HEK293 (cell line): Measurements from ENCODE around the gene OLIG1.

Experiments used
- CTCF ChIA-PET: fragments of 350-600 bp; formaldehyde crosslinking; extraction: SDS; loops from one replicate; lab custom pipeline; 2021; ENCODE audit warnings: antibody characterized with exemption; lab: Yijun Ruan, JAX
- POLR2A ChIA-PET: fragments of 300-600 bp; formaldehyde crosslinking; extraction: SDS; loops from one replicate; lab custom pipeline; 2020; ENCODE audit warnings: antibody characterized with exemption, inconsistent platforms; lab: Yijun Ruan, JAX
- H3K27ac ChIP-seq: fragments of 200-500 bp; sonication (Bioruptor generic); 2 replicates; pipeline ENCODE4 v1.5.1; 2014; ENCODE audit warnings: low read depth, low read length, control low read depth, inconsistent platforms; ENCODE audit errors: extremely low read depth
- H3K36me3 ChIP-seq, 2 experiments: fragments of 200-500 bp in 1 of 2; sonication (Bioruptor generic) in 1 of 2; 1 replicate in 1 of 2; 2 replicates in 1 of 2; pipeline ENCODE4 v1.5.1; 2014 to 2017; ENCODE audit warnings: inconsistent platforms in 2 of 2, low read length in 2 of 2; ENCODE audit not compliant: control insufficient read depth in 2 of 2, insufficient read depth in 1 of 2
- H3K4me1 ChIP-seq: fragments of 200-500 bp; sonication (Bioruptor generic); 2 replicates; pipeline ENCODE4 v1.5.1; 2014; ENCODE audit warnings: mild to moderate bottlenecking, low read length, inconsistent platforms; ENCODE audit not compliant: control insufficient read depth, insufficient read depth
- H3K4me3 ChIP-seq: 2 replicates; pipeline ENCODE4 v1.5.1; 2011; ENCODE audit warnings: low read depth, mild to moderate bottlenecking, control low read depth, low read length, moderate library complexity
- H3K9me3 ChIP-seq: fragments of 200-500 bp; sonication (Bioruptor generic); 2 replicates; pipeline ENCODE4 v1.5.1; 2014; ENCODE audit warnings: low read depth, low read length, inconsistent platforms; ENCODE audit not compliant: control insufficient read depth, insufficient read depth
- GLI4 ChIP-seq: fragments of 450-650 bp; formaldehyde crosslinking; IDR thresholded peaks from 2 replicates; pipeline ENCODE4 v1.5.1; 2016; ENCODE audit warnings: missing biosample characterization, missing genetic modification characterization
- KLF16 ChIP-seq: fragments of 450-650 bp; formaldehyde crosslinking; IDR thresholded peaks from 2 replicates; pipeline ENCODE4 v1.5.1; 2017; ENCODE audit warnings: missing biosample characterization, missing genetic modification characterization
- MYNN ChIP-seq: fragments of 450-650 bp; formaldehyde crosslinking; IDR thresholded peaks from 2 replicates; pipeline ENCODE4 v1.5.1; 2016; ENCODE audit warnings: missing biosample characterization, missing genetic modification characterization, borderline replicate concordance
- ZBTB48 ChIP-seq: fragments of 450-650 bp; formaldehyde crosslinking; IDR thresholded peaks from 2 replicates; pipeline ENCODE4 v1.5.1; 2016; ENCODE audit warnings: missing biosample characterization, missing genetic modification characterization
- ZNF658 ChIP-seq: fragments of 450-650 bp; formaldehyde crosslinking; IDR thresholded peaks from 2 replicates; pipeline ENCODE4; 2016; ENCODE audit warnings: missing biosample characterization, missing genetic modification characterization
- ZSCAN30 ChIP-seq: fragments of 450-650 bp; IDR thresholded peaks from 2 replicates; pipeline ENCODE4 v1.5.1; 2018; ENCODE audit warnings: missing biosample characterization, mild to moderate bottlenecking, missing genetic modification characterization, moderate library complexity
- TF ChIP-seq, protein P1 (sequence below): fragments of 450-650 bp; formaldehyde crosslinking; IDR thresholded peaks from 2 replicates; pipeline ENCODE4 v1.5.1; 2016; ENCODE audit warnings: missing biosample characterization, missing genetic modification characterization
- TF ChIP-seq, protein P2 (sequence below): fragments of 450-650 bp; formaldehyde crosslinking; IDR thresholded peaks from 2 replicates; pipeline ENCODE4 v1.5.1; 2017; ENCODE audit warnings: missing biosample characterization, mild to moderate bottlenecking, missing genetic modification characterization, moderate library complexity
- TF ChIP-seq, protein P3 (sequence below): fragments of 450-650 bp; formaldehyde crosslinking; IDR thresholded peaks from 2 replicates; pipeline ENCODE4 v1.5.1; 2017; ENCODE audit warnings: missing biosample characterization, missing genetic modification characterization
- TF ChIP-seq, protein P4 (sequence below): fragments of 450-650 bp; formaldehyde crosslinking; IDR thresholded peaks from 2 replicates; pipeline ENCODE4 v1.5.1; 2016; ENCODE audit warnings: missing biosample characterization, missing genetic modification characterization
- TF ChIP-seq, protein P5 (sequence below): fragments of 450-650 bp; formaldehyde crosslinking; IDR thresholded peaks from 2 replicates; pipeline ENCODE4 v1.5.1; 2016; ENCODE audit warnings: missing biosample characterization, missing genetic modification characterization

Gene OLIG1

DNA sequence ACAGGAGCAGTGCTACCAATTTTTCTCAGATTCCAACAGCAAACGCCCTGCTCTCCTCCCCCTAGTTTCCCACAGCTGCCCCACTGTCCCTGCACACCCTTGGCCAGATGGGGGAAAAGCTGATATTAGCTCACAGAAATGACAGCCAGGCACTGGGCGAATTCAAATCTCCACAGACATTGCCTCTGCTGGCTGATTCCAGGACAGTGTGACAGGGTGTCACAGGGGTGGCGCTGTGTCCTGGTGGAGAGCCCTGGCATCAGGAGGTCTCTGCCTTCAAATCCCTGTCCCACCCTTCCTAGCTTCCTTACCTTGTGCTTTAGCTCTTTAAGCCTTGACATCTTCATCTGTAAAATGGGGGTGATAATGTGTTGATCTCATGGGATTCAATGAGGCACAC is 10.4 kb downstream of the OLIG1 start (continued):
- TF ChIP-seq, protein P1, sequence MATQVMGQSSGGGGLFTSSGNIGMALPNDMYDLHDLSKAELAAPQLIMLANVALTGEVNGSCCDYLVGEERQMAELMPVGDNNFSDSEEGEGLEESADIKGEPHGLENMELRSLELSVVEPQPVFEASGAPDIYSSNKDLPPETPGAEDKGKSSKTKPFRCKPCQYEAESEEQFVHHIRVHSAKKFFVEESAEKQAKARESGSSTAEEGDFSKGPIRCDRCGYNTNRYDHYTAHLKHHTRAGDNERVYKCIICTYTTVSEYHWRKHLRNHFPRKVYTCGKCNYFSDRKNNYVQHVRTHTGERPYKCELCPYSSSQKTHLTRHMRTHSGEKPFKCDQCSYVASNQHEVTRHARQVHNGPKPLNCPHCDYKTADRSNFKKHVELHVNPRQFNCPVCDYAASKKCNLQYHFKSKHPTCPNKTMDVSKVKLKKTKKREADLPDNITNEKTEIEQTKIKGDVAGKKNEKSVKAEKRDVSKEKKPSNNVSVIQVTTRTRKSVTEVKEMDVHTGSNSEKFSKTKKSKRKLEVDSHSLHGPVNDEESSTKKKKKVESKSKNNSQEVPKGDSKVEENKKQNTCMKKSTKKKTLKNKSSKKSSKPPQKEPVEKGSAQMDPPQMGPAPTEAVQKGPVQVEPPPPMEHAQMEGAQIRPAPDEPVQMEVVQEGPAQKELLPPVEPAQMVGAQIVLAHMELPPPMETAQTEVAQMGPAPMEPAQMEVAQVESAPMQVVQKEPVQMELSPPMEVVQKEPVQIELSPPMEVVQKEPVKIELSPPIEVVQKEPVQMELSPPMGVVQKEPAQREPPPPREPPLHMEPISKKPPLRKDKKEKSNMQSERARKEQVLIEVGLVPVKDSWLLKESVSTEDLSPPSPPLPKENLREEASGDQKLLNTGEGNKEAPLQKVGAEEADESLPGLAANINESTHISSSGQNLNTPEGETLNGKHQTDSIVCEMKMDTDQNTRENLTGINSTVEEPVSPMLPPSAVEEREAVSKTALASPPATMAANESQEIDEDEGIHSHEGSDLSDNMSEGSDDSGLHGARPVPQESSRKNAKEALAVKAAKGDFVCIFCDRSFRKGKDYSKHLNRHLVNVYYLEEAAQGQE = no peak
- no peak for TF ChIP-seq ZSCAN30 (tag by site-specific recombination)

DNA sequence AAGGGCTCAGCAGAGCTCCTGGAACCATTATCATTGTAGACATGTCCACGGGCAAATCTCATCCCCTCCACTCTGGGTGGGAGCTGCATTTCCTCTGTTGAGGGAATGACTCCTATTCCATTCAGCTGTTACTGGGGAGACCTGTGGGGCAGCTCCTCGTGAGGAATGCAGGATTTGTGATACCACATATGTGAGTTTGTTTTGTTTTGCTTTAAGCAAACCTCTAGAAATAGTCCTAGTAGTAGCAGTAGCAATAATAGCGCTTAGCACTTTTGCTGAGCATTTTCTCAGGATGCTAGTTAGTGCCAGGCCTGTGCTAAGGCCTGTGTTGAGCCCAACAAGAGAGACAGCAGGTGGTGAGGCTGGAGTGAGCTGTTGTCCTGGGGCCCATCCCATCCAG is 10.8 kb downstream of the OLIG1 start:
- Histone ChIP-seq H3K9me3 (no peaks in the 10 kb centered on the region), H3K4me3 (no peak overlapping the region), H3K4me1 (0 out of 2 replicates have a peak, but pooled peaks cover 2% of the 10 kb centered on the region), H3K27ac (no peak overlapping the region), H3K36me3 (no peaks in the 10 kb centered on the region)
- ChIA-PET POLR2A (interaction anchor here (1.9 kb wide), 1 partner anchor 10 kb away, joined by 4 read pairs; no protein-coding TSS in a partner anchor), CTCF (interaction anchor here (0.6 to 1.6 kb wide), 5 partner anchors 8 to 47 kb away, joined by 3 to 7 read pairs (median 3); no protein-coding TSS in a partner anchor)
- no peak for TF ChIP-seq GLI4 (tag by site-specific recombination)
- TF ChIP-seq KLF16 = no peak
- TF ChIP-seq, protein P2, sequence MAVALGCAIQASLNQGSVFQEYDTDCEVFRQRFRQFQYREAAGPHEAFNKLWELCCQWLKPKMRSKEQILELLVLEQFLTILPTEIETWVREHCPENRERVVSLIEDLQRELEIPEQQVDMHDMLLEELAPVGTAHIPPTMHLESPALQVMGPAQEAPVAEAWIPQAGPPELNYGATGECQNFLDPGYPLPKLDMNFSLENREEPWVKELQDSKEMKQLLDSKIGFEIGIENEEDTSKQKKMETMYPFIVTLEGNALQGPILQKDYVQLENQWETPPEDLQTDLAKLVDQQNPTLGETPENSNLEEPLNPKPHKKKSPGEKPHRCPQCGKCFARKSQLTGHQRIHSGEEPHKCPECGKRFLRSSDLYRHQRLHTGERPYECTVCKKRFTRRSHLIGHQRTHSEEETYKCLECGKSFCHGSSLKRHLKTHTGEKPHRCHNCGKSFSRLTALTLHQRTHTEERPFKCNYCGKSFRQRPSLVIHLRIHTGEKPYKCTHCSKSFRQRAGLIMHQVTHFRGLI (tag by site-specific recombination) = peak; percentile 83
- no peak for TF ChIP-seq ZNF658
- TF ChIP-seq, protein P3, sequence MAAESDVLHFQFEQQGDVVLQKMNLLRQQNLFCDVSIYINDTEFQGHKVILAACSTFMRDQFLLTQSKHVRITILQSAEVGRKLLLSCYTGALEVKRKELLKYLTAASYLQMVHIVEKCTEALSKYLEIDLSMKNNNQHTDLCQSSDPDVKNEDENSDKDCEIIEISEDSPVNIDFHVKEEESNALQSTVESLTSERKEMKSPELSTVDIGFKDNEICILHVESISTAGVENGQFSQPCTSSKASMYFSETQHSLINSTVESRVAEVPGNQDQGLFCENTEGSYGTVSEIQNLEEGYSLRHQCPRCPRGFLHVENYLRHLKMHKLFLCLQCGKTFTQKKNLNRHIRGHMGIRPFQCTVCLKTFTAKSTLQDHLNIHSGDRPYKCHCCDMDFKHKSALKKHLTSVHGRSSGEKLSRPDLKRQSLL (tag by site-specific recombination) = no peak
- TF ChIP-seq, protein P4, sequence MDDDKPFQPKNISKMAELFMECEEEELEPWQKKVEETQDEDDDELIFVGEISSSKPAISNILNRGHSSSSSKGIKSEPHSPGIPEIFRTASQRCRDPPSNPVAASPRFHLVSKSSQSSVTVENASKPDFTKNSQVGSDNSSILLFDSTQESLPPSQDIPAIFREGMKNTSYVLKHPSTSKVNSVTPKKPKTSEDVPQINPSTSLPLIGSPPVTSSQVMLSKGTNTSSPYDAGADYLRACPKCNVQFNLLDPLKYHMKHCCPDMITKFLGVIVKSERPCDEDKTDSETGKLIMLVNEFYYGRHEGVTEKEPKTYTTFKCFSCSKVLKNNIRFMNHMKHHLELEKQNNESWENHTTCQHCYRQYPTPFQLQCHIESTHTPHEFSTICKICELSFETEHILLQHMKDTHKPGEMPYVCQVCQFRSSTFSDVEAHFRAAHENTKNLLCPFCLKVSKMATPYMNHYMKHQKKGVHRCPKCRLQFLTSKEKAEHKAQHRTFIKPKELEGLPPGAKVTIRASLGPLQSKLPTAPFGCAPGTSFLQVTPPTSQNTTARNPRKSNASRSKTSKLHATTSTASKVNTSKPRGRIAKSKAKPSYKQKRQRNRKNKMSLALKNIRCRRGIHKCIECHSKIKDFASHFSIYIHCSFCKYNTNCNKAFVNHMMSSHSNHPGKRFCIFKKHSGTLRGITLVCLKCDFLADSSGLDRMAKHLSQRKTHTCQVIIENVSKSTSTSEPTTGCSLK (tag by site-specific recombination) = no peak
- no peak for TF ChIP-seq ZBTB48 (tag by site-specific recombination)
- TF ChIP-seq, protein P5, sequence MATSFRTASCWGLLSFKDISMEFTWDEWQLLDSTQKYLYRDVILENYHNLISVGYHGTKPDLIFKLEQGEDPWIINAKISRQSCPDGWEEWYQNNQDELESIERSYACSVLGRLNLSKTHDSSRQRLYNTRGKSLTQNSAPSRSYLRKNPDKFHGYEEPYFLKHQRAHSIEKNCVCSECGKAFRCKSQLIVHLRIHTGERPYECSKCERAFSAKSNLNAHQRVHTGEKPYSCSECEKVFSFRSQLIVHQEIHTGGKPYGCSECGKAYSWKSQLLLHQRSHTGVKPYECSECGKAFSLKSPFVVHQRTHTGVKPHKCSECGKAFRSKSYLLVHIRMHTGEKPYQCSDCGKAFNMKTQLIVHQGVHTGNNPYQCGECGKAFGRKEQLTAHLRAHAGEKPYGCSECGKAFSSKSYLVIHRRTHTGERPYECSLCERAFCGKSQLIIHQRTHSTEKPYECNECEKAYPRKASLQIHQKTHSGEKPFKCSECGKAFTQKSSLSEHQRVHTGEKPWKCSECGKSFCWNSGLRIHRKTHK = no peak

DNA sequence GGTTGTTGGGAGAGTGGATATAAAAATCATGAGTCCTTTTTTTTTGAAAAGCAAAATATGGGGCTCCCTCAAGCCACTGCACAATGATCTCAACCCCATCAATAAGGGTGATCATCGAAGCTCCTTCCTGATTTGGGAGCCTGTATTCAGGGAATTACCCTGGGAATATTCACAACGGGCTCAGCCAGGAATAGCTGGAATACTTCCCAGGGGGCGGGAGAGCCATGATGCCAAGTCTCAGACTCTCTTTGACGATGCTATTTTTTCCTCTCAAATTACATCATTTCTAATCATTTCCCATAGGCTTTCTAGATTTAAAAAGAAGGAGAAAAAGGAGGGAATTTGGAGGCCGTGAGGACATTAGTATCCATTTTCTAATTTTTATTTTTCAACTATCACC is 18.4 kb downstream of the OLIG1 start:
- H3K4me1 ChIP-seq = no peaks in the 10 kb centered on the region
- no peak for TF ChIP-seq MYNN
- no peak overlapping the region for H3K4me3 ChIP-seq
- CTCF ChIA-PET = interaction anchor here (0.5 to 1.9 kb wide), 4 partner anchors 8 to 195 kb away, joined by 3 to 5 read pairs (median 4); no protein-coding TSS in a partner anchor
- POLR2A ChIA-PET = interaction anchor here (1.5 kb wide), 1 partner anchor 9 kb away, joined by 4 read pairs; no protein-coding TSS in a partner anchor
- no peak overlapping the region for H3K27ac ChIP-seq
- H3K36me3 ChIP-seq = no peaks in the 10 kb centered on the region
- H3K9me3 ChIP-seq = no peaks in the 10 kb centered on the region
